ENCODE measurements around the gene GYG2. TPM values are rescaled to one million over a fixed set of nuclear protein-coding genes. Genes with fewer than 3 reads are reported as not detected.

Gene GYG2
- total RNA-seq, 2 donors from 2014 or later = not detected

- Mint-ChIP-seq H3K27me3 (ENCODE audit: low read depth) (peaks cover 16% of the 10 kb centered on the region), H3K9me3 (peaks cover 0 to 4% of the 10 kb centered on the region in 2 donors), H3K36me3 (ENCODE audit: insufficient read depth in 2 of 2) (peaks cover 0 to 6% of the 10 kb centered on the region in 2 donors), H3K4me1 (ENCODE audit: low read depth) (no peaks in the 10 kb centered on the region), H3K27ac (no peak overlapping the region), H3K4me3 (no peak overlapping the region)
- no peak for ATAC-seq (replicated peaks in 1 of 2)
- DNase-seq = no peak
Measured at GRCh38 chrX:2931612-2932011, 102.9 kb downstream of the GYG2 start.

Other genes starting within 250 kb of the GYG2 start
- gene CD99, start 137.6 kb upstream of the GYG2 start, total RNA-seq = 100 to 1,000 TPM; 148 to 222 TPM
- gene XG, start 76.9 kb upstream of the GYG2 start, total RNA-seq = not detected
- 1 to 10 TPM; 1.5 to 2.4 TPM for gene ARSD, start 100.4 kb downstream of the GYG2 start, total RNA-seq
- gene ARSH, start 177.6 kb downstream of the GYG2 start, total RNA-seq = not detected
- gene ARSF, start 212.5 kb downstream of the GYG2 start, total RNA-seq = not detected